Left renal pelvis (tissue), 4 donors: ENCODE data around the gene RTTN. TPM values are rescaled to one million over a fixed set of nuclear protein-coding genes. Genes with fewer than 3 reads are reported as not detected.

Experiments used
- DNase-seq, 4 donors: peaks; one replicate each; pipeline ENCODE4 v3.0.0-alpha.2; 2013; ENCODE audit warnings: low read depth in 4 of 4, low spot score in 3 of 4
- polyA plus RNA-seq, 4 donors: library from polyadenylated mRNA; unstranded; fragments of 120-200 nt; gene quantifications; one replicate each; pipeline ENCODE4 v1.2.1, GENCODE V29; 2013; ENCODE audit not compliant: insufficient read length in 4 of 4

The RTTN gene
- polyA plus RNA-seq, 4 donors, result 15.7 to 18.7 (median 17.7) TPM

GRCh38 chr18:70158992-70159717 lies 46.3 kb downstream of the RTTN start:
- no peak for DNase-seq

- no peak for DNase-seq
Measured at GRCh38 chr18:70156886-70157285, 48.6 kb downstream of the RTTN start.

- no peak for DNase-seq
Measured at GRCh38 chr18:70154591-70155194, 50.8 kb downstream of the RTTN start.

- DNase-seq, result no peak
Measured at GRCh38 chr18:70151614-70152013, 53.9 kb downstream of the RTTN start.

GRCh38 chr18:70149616-70150301 lies 55.7 kb downstream of the RTTN start:
- no peak for DNase-seq

GRCh38 chr18:70149156-70149555 lies 56.3 kb downstream of the RTTN start:
- DNase-seq, result no peak

- DNase-seq, result no peak
Measured at GRCh38 chr18:70148039-70148938, 57.2 kb downstream of the RTTN start.

- DNase-seq, result no peak
Measured at GRCh38 chr18:70146174-70146573, 59.3 kb downstream of the RTTN start.

GRCh38 chr18:70142001-70142400 lies 63.5 kb downstream of the RTTN start:
- no peak for DNase-seq

- no peak for DNase-seq
Measured at GRCh38 chr18:70139138-70139537, 66.3 kb downstream of the RTTN start.

GRCh38 chr18:70135604-70136003 lies 69.9 kb downstream of the RTTN start:
- DNase-seq, result no peak

- DNase-seq, result no peak
Measured at GRCh38 chr18:70132999-70133398, 72.5 kb downstream of the RTTN start.

GRCh38 chr18:70128271-70128670 lies 77.2 kb downstream of the RTTN start:
- no peak for DNase-seq

- no peak for DNase-seq
Measured at GRCh38 chr18:70127359-70127758, 78.1 kb downstream of the RTTN start.

GRCh38 chr18:70126832-70127231 lies 78.7 kb downstream of the RTTN start:
- DNase-seq, result no peak

GRCh38 chr18:70124139-70124538 lies 81.3 kb downstream of the RTTN start:
- DNase-seq, result no peak

GRCh38 chr18:70121842-70122241 lies 83.6 kb downstream of the RTTN start:
- DNase-seq, result no peak

- DNase-seq, result no peak
Measured at GRCh38 chr18:70116949-70117348, 88.5 kb downstream of the RTTN start.

- DNase-seq, result no peak
Measured at GRCh38 chr18:70113511-70113910, 92.0 kb downstream of the RTTN start.

GRCh38 chr18:70110678-70111077 lies 94.8 kb downstream of the RTTN start:
- no peak for DNase-seq

GRCh38 chr18:70107091-70107490 lies 98.4 kb downstream of the RTTN start:
- DNase-seq, result no peak
